ENCODE measurements around the gene DPH6.
"Not testable (repeated sequence)": the region's sequence is repeated elsewhere in the genome, so short reads cannot be mapped to it uniquely, and the experiment has no call there.

DPH6 gene

GRCh38 chr15:35437157-35437556 lies 108.8 kb downstream of the DPH6 start:
- no peak for DNase-seq (ENCODE audit: low read depth in 2 of 2)

- no peak for DNase-seq (ENCODE audit: low read depth in 2 of 2)
Measured at GRCh38 chr15:35436422-35436821, 109.5 kb downstream of the DPH6 start.

- no peak for DNase-seq (ENCODE audit: low read depth in 2 of 2)
Measured at GRCh38 chr15:35431281-35431680, 114.7 kb downstream of the DPH6 start.

DNA sequence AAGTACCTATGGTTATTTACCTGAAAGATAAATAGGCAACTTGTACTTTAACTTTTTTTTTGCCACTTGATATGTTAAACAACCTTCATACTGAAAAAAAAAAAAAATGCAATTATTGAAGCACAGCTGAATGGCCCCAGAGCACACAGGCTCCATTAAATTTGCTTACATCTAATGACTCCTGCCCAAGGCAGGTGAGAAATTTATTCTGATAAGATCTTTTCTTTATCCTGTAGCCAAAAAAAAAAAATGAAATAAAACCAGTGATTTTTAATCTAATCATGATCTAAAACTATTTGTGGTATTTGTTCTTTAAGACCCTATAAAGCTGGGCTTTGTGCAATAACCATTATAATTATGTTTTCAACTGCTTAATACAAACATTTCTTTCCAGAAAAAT lies 115.7 kb downstream of the DPH6 start:
- DNase-seq (ENCODE audit: low read depth in 2 of 2), result no peak

DNA sequence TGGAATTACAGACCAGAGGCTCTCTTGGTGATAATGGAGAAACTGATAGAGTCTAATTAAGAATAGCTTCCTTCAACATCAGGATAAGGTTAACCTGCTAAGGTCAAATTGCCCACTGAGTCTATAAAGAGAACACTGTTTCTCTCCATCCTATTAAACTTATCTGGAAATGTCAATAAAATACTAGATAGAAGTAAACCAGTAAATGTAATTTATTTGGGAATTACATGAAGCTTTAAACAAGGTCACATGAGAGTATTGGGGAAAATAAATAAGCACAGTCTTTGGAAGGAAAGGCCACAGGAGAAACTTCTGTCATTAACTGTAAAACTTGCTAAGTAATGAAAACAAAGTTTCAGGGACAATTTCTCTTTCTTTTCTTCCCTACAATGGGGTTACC lies 118.5 kb downstream of the DPH6 start:
- DNase-seq (ENCODE audit: low read depth in 2 of 2), result no peak

GRCh38 chr15:35427091-35427490 lies 118.9 kb downstream of the DPH6 start:
- no peak for DNase-seq (ENCODE audit: low read depth in 2 of 2)

DNA sequence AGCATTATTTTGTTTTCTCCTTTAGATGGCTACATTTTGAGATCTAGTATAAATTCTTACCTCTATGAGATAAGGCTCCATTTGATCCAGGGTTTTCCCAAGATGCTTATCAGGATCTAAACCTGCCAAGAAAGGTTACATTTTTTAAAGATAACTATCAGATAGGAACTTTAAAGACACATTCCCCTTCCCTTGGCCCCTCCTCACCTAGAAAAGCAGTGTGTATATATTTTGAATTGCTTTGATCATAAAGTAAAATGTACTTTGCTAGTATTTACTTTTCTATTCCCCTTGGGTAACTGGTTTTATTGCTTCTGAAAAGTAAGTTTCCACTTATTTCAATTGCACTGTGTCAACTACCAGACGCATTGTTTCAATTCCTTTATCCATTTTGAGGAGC lies 135.2 kb downstream of the DPH6 start:
- no peak for DNase-seq (ENCODE audit: low read depth in 2 of 2)

- DNase-seq (ENCODE audit: low read depth in 2 of 2), result no peak
Measured at GRCh38 chr15:35399901-35400300, 146.1 kb downstream of the DPH6 start.

DNA sequence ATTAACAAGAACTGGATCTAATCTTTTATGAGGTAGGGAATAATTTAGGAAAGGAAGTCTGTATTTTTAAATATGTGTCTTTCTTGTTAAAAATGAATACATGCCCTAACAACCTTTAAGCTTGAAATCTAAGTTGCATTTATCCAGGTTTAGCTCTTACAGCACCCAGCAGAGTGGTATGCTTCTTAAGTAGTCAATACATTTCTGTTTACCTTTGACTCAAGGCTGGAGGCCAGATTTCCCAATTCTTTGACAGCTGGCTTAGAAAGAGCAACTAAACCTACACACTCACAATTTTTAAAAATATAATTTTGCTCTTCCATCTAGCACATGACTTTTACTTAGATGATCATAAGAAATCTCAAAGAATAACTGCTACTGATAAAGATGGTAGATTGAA lies 148.9 kb downstream of the DPH6 start:
- DNase-seq (ENCODE audit: low read depth in 2 of 2), result no peak

DNA sequence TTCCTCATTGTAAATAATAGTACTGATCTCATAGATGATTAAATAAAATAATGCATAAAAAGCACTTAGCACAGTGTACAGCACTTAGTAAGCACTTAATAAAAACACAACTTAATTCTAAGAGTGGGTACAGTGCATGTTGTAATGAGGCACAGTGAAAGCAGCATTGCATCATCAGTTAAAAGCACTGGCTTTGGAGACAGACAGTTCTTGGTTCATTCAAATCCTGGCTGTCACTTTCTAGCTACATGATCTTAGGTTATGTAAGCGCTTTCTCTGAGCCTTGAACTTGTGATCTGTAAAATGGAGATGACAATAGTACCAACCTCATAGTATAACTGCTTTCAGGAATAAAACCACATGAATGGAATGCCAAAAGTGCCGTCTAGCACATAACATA lies 151.5 kb downstream of the DPH6 start:
- no peak for DNase-seq (ENCODE audit: low read depth in 2 of 2)

DNA sequence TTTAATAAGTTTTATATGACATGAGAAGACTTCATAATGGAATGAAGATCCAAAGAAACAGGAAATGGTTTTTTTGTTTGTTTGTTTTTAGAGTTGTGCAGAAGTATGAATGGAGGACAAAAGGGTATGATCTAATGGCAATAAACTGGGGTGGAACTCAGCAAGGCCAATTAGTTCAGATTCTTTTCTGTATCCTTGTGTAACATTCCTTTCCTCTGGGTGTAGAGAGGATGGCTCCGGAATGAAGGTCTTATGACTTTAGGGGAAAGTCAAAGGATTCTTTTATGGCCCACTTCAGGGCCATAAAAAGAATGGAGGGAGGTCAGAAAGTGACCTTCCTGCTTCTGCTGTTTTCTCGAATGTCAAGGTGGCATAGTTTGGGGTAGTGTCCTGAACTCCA lies 152.6 kb downstream of the DPH6 start:
- DNase-seq (ENCODE audit: low read depth in 2 of 2), result no peak

DNA sequence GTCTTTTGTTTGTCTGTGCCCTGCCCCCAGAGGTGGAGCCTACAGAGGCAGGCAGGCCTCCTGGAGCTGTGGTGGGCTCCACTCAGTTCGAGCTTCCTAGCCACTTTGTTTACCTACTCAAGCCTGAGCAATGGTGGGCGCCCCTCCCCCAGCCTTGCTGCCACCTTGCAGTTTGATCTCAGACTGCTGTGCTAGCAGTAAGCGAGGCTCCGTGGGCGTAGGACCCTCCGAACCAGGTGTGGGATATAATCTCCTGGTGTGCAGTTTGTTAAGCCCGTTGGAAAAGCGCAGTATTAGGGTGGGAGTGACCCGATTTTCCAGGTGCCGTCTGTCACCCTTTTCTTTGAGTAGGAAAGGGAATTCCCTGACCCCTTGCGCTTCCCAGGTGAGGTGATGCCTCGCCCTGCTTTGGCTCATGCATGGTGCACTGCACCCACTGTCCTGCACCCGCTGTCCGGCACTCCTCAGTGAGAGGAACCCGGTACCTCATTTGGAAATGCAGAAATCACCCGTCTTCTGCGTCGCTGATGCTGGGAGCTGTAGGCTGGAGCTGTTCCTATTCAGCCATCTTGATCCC lies 154.5 kb downstream of the DPH6 start:
- not testable (repeated sequence) for DNase-seq (ENCODE audit: low read depth in 2 of 2)

DNA sequence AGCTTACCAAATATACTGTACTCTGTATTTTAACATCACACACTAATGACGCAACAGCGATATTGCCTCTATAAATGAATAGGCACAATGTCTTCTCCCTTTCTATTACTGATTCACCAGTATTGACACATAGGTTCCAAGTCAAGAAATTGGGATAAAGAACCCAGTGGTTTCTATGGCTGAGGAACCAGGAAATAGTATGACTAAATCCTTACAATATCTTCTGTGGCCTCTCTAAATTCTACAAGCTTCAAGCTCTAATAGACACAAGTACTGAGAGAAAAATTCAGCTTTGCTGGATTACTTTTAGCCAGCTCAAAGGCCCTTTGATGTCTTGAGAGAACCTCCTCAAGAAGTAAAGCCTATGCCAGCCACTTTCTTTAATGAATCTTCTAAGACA lies 162.5 kb downstream of the DPH6 start:
- no peak for DNase-seq (ENCODE audit: low read depth in 2 of 2)

DNA sequence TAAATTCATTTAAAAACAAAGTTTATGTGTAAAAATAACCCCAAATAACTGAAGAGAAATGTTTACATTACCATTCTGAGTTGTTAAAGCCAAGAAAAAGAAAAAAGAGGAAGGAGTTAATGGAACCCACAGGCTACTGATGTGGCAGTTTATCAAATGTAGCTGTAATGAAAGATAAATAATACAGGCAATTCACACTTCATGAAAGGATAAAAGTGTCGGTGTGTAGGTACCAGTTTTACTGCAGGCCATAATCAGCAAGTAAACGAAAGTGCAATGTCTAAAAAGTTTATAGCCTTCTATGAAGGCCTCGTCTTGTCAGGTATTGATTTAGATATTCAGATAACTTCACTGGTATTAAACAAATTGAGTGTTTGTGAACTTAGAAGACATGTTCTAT lies 164.6 kb downstream of the DPH6 start:
- no peak for DNase-seq (ENCODE audit: low read depth in 2 of 2)

GRCh38 chr15:35379972-35380371 lies 166.0 kb downstream of the DPH6 start:
- no peak for DNase-seq (ENCODE audit: low read depth in 2 of 2)

DNA sequence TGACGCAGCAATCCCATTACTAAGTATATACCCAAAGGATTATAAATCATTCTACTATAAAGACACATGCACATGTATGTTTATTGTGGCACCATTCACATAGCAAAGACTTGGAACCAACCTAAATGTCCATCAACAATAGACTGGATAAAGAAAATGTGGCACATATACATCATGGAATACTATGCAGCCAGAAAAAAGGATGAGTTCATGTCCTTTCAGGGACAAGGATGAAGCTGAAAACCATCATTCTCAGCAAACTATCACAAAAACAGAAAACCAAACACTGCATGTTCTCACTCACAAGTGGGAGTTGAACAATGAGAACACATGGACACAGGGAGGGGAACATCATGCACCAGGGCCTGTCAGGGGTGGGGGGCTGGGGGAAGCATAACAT lies 167.5 kb downstream of the DPH6 start:
- DNase-seq (ENCODE audit: low read depth in 2 of 2), result not testable (repeated sequence)

DNA sequence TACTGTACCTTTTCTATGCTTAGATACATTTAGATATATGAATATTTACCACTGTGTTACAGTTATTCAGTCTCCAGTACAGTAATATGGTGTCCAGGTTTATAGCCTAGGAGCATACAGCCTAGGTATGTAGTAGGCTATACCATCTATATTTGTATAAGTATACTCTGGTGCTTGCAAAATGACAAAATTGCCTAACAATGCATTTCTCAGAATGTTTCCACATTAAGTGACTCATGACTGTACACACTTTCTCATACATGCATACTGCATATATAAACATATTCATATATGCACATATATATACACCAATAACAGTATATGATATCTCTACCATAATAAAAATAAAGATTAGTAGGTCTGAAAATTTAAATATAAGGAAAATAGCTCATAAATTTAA lies 169.3 kb downstream of the DPH6 start:
- DNase-seq (ENCODE audit: low read depth in 2 of 2), result no peak

DNA sequence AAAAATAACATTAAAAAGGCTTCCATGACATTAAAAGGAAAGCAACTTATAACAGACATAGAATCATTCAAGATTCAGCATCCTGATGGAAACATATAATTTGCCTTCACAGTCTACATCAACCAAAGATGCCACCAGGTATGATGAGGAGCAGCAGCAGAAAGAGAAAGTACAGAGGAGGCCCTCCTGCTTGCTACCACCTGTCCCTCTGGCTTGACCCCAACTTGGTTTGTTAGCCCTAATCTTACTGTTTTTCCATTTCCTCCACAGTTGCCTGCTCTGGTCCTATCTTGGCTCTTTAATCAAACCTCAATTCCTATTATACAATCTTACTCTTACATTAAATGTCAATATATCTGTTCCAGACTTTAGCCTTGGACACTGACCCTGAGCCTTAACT lies 171.3 kb downstream of the DPH6 start:
- no peak for DNase-seq (ENCODE audit: low read depth in 2 of 2)

DNA sequence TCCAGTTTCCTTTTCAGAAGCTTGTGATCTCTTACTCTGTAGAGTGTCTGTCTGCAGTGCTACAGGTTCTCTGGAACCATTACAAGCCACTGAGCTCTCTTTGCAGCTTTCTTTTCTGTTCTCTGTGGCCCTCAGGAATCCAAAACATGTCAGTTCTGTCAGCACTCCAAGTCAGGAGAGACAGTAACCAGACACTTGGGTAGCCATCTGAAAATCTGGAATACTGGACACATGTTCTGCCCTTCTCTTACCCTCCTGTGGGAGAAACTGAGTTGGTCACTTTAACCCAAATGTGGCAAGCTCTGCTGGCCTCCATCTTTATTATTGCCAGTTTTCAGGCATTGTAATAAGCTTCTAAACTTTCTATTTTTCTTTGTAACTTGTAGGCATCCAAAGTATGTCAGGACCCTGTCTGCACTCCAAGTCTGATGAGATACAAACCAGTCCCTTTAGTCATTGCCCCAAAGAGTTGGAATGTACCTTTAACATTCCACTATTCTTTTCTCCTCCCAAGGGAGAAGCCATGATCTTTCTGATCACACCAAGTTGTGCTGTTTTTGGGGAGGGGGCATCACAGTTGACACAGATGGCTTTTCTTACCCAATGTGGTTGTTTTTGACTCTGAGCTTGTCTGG lies 183.7 kb downstream of the DPH6 start:
- no peak for DNase-seq (ENCODE audit: low read depth in 2 of 2)

DNA sequence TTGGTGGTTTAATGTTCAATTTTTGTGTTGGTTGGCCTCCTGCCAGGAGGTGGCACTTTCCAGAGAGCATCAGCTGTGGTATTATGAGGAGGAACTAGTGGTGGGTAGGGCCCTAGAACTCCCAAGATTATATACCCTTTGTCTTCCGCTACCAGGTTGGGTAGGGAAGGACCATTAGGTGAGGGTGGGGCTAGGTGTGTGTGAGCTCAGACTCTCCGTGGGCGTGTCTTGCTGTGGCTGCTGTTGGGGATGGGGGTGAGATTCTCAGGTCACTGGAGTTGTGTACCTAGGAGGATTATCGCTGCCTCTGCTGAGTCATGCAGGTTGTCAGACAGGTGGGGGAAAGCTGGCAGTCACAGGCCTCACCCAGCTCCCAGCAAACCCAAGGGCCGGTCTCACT lies 187.1 kb downstream of the DPH6 start:
- DNase-seq (ENCODE audit: low read depth in 2 of 2), result no peak

- DNase-seq (ENCODE audit: low read depth in 2 of 2), result no peak
Measured at GRCh38 chr15:35351059-35351458, 194.9 kb downstream of the DPH6 start.

- DNase-seq (ENCODE audit: low read depth in 2 of 2), result no peak
Measured at GRCh38 chr15:35349916-35350315, 196.0 kb downstream of the DPH6 start.

DNA sequence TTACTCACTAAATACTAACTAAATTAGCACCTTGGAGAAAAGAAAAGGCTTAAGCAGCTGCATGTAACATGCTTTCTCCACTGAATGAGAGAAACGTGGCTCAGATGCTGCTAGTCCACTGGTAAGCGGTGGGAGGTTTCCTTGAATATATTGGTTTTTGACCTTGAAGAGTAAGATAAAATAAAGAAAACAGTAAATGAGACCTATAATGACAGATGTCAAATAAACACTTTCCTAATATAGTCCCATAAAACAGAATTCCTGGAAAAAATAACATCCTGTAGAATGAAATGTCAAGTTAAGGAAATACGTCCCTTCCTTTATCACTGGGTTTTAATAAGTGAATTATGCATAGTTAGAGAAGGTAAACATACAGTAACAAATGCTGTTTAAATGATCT lies 215.0 kb downstream of the DPH6 start:
- DNase-seq (ENCODE audit: low read depth in 2 of 2), result no peak

- no peak for DNase-seq (ENCODE audit: low read depth in 2 of 2)
Measured at GRCh38 chr15:35330048-35330695, 215.8 kb downstream of the DPH6 start.
